Endodermal cell (in vitro differentiated cells): ENCODE results near the gene CEP128. TPM values are rescaled to one million over a fixed set of nuclear protein-coding genes. Genes with fewer than 3 reads are reported as not detected.

Source experiments
- DNase-seq: peaks from one replicate; pipeline ENCODE4 v3.0.0-alpha.2; 2017
- H3K27ac ChIP-seq: 2 replicates; pipeline ENCODE4 v1.5.1; 2013; ENCODE audit warnings: mild to moderate bottlenecking, low read depth, low read length, moderate library complexity
- H3K27me3 ChIP-seq: 2 replicates; pipeline ENCODE4 v1.6.1; 2013; ENCODE audit warnings: mild to moderate bottlenecking, low read length, moderate library complexity; ENCODE audit not compliant: insufficient read depth, control insufficient read depth, poor library complexity, severe bottlenecking
- H3K36me3 ChIP-seq: 2 replicates; pipeline ENCODE4 v1.7.0; 2013; ENCODE audit warnings: mild to moderate bottlenecking, low read length, moderate library complexity; ENCODE audit not compliant: control insufficient read depth, insufficient read depth
- H3K4me1 ChIP-seq: one replicate; pipeline ENCODE4 v1.7.0; 2013; ENCODE audit warnings: low read length; ENCODE audit not compliant: control insufficient read depth, insufficient read depth
- H3K4me3 ChIP-seq: 2 replicates; pipeline ENCODE4 v1.5.1; 2013; ENCODE audit warnings: mild to moderate bottlenecking, low read length, moderate library complexity
- H3K9ac ChIP-seq: 2 replicates; pipeline ENCODE4 v1.6.1; 2013; ENCODE audit warnings: mild to moderate bottlenecking, low read length, moderate library complexity; ENCODE audit not compliant: poor library complexity, severe bottlenecking; ENCODE audit errors: extremely low read depth
- H3K9me3 ChIP-seq: 2 replicates; pipeline ENCODE4 v1.6.1; 2013; ENCODE audit warnings: mild to moderate bottlenecking, low read length, moderate library complexity; ENCODE audit not compliant: control insufficient read depth
- H3K27ac Mint-ChIP-seq: 2 replicates; pipeline ENCODE4 v1.8.0; 2020; ENCODE audit warnings: mixed read lengths
- H3K27me3 Mint-ChIP-seq: 2 replicates; pipeline ENCODE4 v1.8.0; 2021; ENCODE audit warnings: mild to moderate bottlenecking, mixed read lengths; ENCODE audit not compliant: insufficient read depth
- H3K36me3 Mint-ChIP-seq: 2 replicates; pipeline ENCODE4 v1.8.0; 2020; ENCODE audit warnings: low read depth, mixed read lengths
- H3K4me1 Mint-ChIP-seq: 2 replicates; pipeline ENCODE4 v1.8.0; 2020; ENCODE audit warnings: mixed read lengths
- H3K4me3 Mint-ChIP-seq: 2 replicates; pipeline ENCODE4 v1.8.0; 2020; ENCODE audit warnings: mild to moderate bottlenecking, moderate library complexity, mixed read lengths
- H3K9me3 Mint-ChIP-seq: 2 replicates; pipeline ENCODE4 v1.8.0; 2020; ENCODE audit warnings: mild to moderate bottlenecking, mixed read lengths
- CTCF ChIP-seq: fragments of 200-600 bp; sonication (generic); conservative IDR thresholded peaks from 2 replicates; pipeline ENCODE4 v1.5.0; 2021; ENCODE audit warnings: antibody characterized with exemption, mild to moderate bottlenecking
- WGBS, 2 experiments: methylation state at CpG; one replicate each; pipeline versions ENCODE4 v1.1.5 to v1.1.7; 2013; ENCODE audit warnings: missing lambda C conversion rate in 2 of 2, mixed read lengths in 1 of 2; ENCODE audit not compliant: insufficient coverage in 1 of 2, insufficient read length in 1 of 2; 5-methylcytosine and 5-hydroxymethylcytosine counted together
- total RNA-seq, 2 donors: library from RNA; stranded (reverse); fragmentation: NEBNext Ultra II Directional in 1 of 2; extraction: Animal tissue kit (Norgen Biotek cat#: 25700) in 1 of 2; gene quantifications; 2 replicates in 1 of 2; 3 replicates in 1 of 2; pipeline ENCODE4 v1.2.1, GENCODE V29; 2021

Gene CEP128
- total RNA-seq, 2 donors from 2014 or later: 21.6 to 29.0 TPM

GRCh38 chr14:80545935-80546854 lies 395.3 kb downstream of the CEP128 start:
- Histone ChIP-seq H3K9ac (no peak overlapping the region), H3K4me1 (no peaks in the 10 kb centered on the region), H3K4me3 (no peak overlapping the region), H3K9me3 (peaks cover 2% of the 10 kb centered on the region), H3K27me3 (no peaks in the 10 kb centered on the region), H3K27ac (no peak overlapping the region), H3K36me3 (no peaks in the 10 kb centered on the region)
- DNase-seq: no peak
- Mint-ChIP-seq H3K27ac (no peak overlapping the region), H3K4me3 (no peak overlapping the region), H3K36me3 (no peaks in the 10 kb centered on the region), H3K4me1 (no peaks in the 10 kb centered on the region), H3K9me3 (peaks cover 5% of the 10 kb centered on the region), H3K27me3 (peaks cover 3% of the 10 kb centered on the region)
- WGBS, 2 experiments: 97 to 100% methylated on average over 2 to 3 of the region's 4 CpGs
- TF ChIP-seq CTCF: peak; percentile 33

GRCh38 chr14:80544366-80544765 lies 397.2 kb downstream of the CEP128 start:
- H3K4me3 Mint-ChIP-seq: no peak overlapping the region
- H3K36me3 ChIP-seq: no peaks in the 10 kb centered on the region
- 71% methylated on average over 1 of the region's 2 CpGs; no CpG with 5 or more reads in 1 of the 2 experiments for WGBS, 2 experiments
- no peak overlapping the region for H3K9ac ChIP-seq
- no peak overlapping the region for H3K4me3 ChIP-seq
- no peak for DNase-seq
- H3K27me3 ChIP-seq: no peaks in the 10 kb centered on the region
- TF ChIP-seq CTCF: no peak
- peaks cover 8% of the 10 kb centered on the region for H3K36me3 Mint-ChIP-seq
- H3K4me1 ChIP-seq: no peaks in the 10 kb centered on the region
- H3K27ac Mint-ChIP-seq: no peak overlapping the region
- H3K4me1 Mint-ChIP-seq: no peaks in the 10 kb centered on the region
- H3K27ac ChIP-seq: no peak overlapping the region
- H3K9me3 Mint-ChIP-seq: peaks cover 19% of the 10 kb centered on the region
- peaks cover 16% of the 10 kb centered on the region for H3K9me3 ChIP-seq
- H3K27me3 Mint-ChIP-seq: peaks cover 5% of the 10 kb centered on the region

GRCh38 chr14:80543211-80543610 lies 398.3 kb downstream of the CEP128 start:
- Histone ChIP-seq H3K4me1 (no peaks in the 10 kb centered on the region), H3K4me3 (no peak overlapping the region), H3K9me3 (peaks cover 22% of the 10 kb centered on the region), H3K36me3 (no peaks in the 10 kb centered on the region), H3K9ac (no peak overlapping the region), H3K27me3 (no peaks in the 10 kb centered on the region), H3K27ac (no peak overlapping the region)
- TF ChIP-seq CTCF: no peak
- no peak overlapping the region for H3K27ac Mint-ChIP-seq
- no peak for DNase-seq
- peaks cover 25% of the 10 kb centered on the region for H3K9me3 Mint-ChIP-seq
- H3K36me3 Mint-ChIP-seq: peaks cover 11% of the 10 kb centered on the region
- WGBS, 2 experiments: 83 to 88% methylated on average over 1 to 2 of the region's 2 CpGs
- H3K4me3 Mint-ChIP-seq: no peak overlapping the region
- H3K4me1 Mint-ChIP-seq: no peaks in the 10 kb centered on the region
- peaks cover 11% of the 10 kb centered on the region for H3K27me3 Mint-ChIP-seq
